ENCODE measurements around the gene ENDOD1.
"Not testable (repeated sequence)": the region's sequence is repeated elsewhere in the genome, so short reads cannot be mapped to it uniquely, and the experiment has no call there.

Gene ENDOD1

GRCh38 chr11:95102733-95103132 is 13.1 kb downstream of the ENDOD1 start:
- no peak for DNase-seq (ENCODE audit: low read depth in 3 of 3)

GRCh38 chr11:95103701-95104100 is 14.1 kb downstream of the ENDOD1 start:
- DNase-seq (ENCODE audit: low read depth in 3 of 3) = no peak

- DNase-seq (ENCODE audit: low read depth in 3 of 3) = no peak
These were observed 14.6 kb downstream of the ENDOD1 start for GRCh38 chr11:95104121-95104830.

GRCh38 chr11:95104856-95105255 is 15.2 kb downstream of the ENDOD1 start:
- DNase-seq (ENCODE audit: low read depth in 3 of 3) = no peak

GRCh38 chr11:95108159-95108611 is 18.5 kb downstream of the ENDOD1 start:
- DNase-seq (ENCODE audit: low read depth in 3 of 3) = no peak

GRCh38 chr11:95108671-95109551 is 19.3 kb downstream of the ENDOD1 start:
- DNase-seq (ENCODE audit: low read depth in 3 of 3) = no peak

GRCh38 chr11:95111471-95111870 is 21.8 kb downstream of the ENDOD1 start:
- not testable (repeated sequence) for DNase-seq (ENCODE audit: low read depth in 3 of 3)

GRCh38 chr11:95111923-95112540 is 22.4 kb downstream of the ENDOD1 start:
- no peak for DNase-seq (ENCODE audit: low read depth in 3 of 3)

- no peak for DNase-seq (ENCODE audit: low read depth in 3 of 3)
These were observed 26.0 kb downstream of the ENDOD1 start for GRCh38 chr11:95115597-95115996.

- no peak for DNase-seq (ENCODE audit: low read depth in 3 of 3)
These were observed 29.9 kb downstream of the ENDOD1 start for GRCh38 chr11:95119361-95120060.

GRCh38 chr11:95121698-95122097 is 32.1 kb downstream of the ENDOD1 start:
- DNase-seq (ENCODE audit: low read depth in 3 of 3) = no peak

GRCh38 chr11:95123556-95123955 is 33.9 kb downstream of the ENDOD1 start:
- DNase-seq (ENCODE audit: low read depth in 3 of 3) = no peak

- no peak for DNase-seq (ENCODE audit: low read depth in 3 of 3)
These were observed 39.0 kb downstream of the ENDOD1 start for GRCh38 chr11:95128602-95129001.

- no peak for DNase-seq (ENCODE audit: low read depth in 3 of 3)
These were observed 43.3 kb downstream of the ENDOD1 start for GRCh38 chr11:95132956-95133355.

- no peak for DNase-seq (ENCODE audit: low read depth in 3 of 3)
These were observed 44.8 kb downstream of the ENDOD1 start for GRCh38 chr11:95134491-95134890.

- no peak for DNase-seq (ENCODE audit: low read depth in 3 of 3)
These were observed 45.5 kb downstream of the ENDOD1 start for GRCh38 chr11:95135155-95135554.

GRCh38 chr11:95135880-95136279 is 46.2 kb downstream of the ENDOD1 start:
- DNase-seq (ENCODE audit: low read depth in 3 of 3) = no peak

GRCh38 chr11:95136747-95137146 is 47.1 kb downstream of the ENDOD1 start:
- DNase-seq (ENCODE audit: low read depth in 3 of 3) = not testable (repeated sequence)

GRCh38 chr11:95137299-95137698 is 47.7 kb downstream of the ENDOD1 start:
- no peak for DNase-seq (ENCODE audit: low read depth in 3 of 3)

GRCh38 chr11:95138448-95138847 is 48.8 kb downstream of the ENDOD1 start:
- no peak for DNase-seq (ENCODE audit: low read depth in 3 of 3)

GRCh38 chr11:95140397-95141033 is 50.9 kb downstream of the ENDOD1 start:
- no peak for DNase-seq (ENCODE audit: low read depth in 3 of 3)
